Muscle layer of duodenum (tissue), 2 donors: Measurements from ENCODE around the gene STAC2.

Experiments used
- H3K27ac ChIP-seq: one replicate; pipeline ENCODE4 v1.7.0; 2013; ENCODE audit warnings: mild to moderate bottlenecking, low read length
- H3K27me3 ChIP-seq: one replicate; pipeline ENCODE4 v1.7.0; 2013; ENCODE audit warnings: low read depth, mild to moderate bottlenecking, control low read depth, low read length
- H3K36me3 ChIP-seq, 2 donors: one replicate each; pipeline ENCODE4 v1.7.0; 2013; ENCODE audit warnings: low read length in 2 of 2, control low read depth in 1 of 2, mild to moderate bottlenecking in 1 of 2; ENCODE audit not compliant: insufficient read depth in 2 of 2, control insufficient read depth in 1 of 2
- H3K4me1 ChIP-seq, 2 donors: one replicate each; pipeline ENCODE4 v1.7.0; 2013; ENCODE audit warnings: low read length in 2 of 2, mild to moderate bottlenecking in 2 of 2, control low read depth in 1 of 2, moderate library complexity in 1 of 2; ENCODE audit not compliant: insufficient read depth in 2 of 2, control insufficient read depth in 1 of 2
- H3K4me3 ChIP-seq, 2 donors: one replicate each; pipeline ENCODE4 v1.7.0; 2013; ENCODE audit warnings: low read length in 2 of 2, low read depth in 1 of 2, mild to moderate bottlenecking in 1 of 2
- H3K9me3 ChIP-seq, 2 donors: one replicate each; pipeline ENCODE4 v1.7.0; 2013; ENCODE audit warnings: low read length in 2 of 2, control low read depth in 1 of 2, mild to moderate bottlenecking in 1 of 2; ENCODE audit not compliant: control insufficient read depth in 1 of 2
- donor health status: healthy.

The STAC2 gene

DNA sequence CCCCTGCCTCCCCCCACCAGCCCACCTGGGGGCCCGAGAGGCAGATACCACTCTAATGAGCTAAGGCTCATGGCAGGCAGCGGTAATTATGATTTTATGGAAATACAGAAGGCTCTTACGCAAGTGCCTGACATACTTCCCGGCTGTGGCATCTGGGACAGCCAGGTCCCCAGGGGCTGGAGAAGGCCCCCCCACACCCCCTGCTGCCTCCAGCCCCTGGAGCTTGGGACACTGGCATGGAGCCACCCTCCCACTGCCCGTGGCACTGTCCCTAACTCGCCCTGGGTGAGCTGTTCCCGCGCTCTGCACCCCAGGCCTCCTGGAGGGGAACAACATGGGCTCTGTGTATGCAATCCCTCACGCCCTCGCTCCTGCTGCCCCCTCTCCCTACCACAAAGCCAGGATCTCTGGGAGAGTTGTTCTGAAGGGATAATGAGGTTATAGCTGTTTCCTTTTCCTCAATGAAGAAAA is 5.4 kb upstream of the STAC2 start:
- Histone ChIP-seq H3K27me3 (peaks cover 33% of the 10 kb centered on the region), H3K4me1 (peaks cover 2 to 15% of the 10 kb centered on the region in 2 donors), H3K27ac (no peak overlapping the region), H3K4me3 (no peak overlapping the region), H3K9me3 (no peaks in the 10 kb centered on the region), H3K36me3 (no peaks in the 10 kb centered on the region)

DNA sequence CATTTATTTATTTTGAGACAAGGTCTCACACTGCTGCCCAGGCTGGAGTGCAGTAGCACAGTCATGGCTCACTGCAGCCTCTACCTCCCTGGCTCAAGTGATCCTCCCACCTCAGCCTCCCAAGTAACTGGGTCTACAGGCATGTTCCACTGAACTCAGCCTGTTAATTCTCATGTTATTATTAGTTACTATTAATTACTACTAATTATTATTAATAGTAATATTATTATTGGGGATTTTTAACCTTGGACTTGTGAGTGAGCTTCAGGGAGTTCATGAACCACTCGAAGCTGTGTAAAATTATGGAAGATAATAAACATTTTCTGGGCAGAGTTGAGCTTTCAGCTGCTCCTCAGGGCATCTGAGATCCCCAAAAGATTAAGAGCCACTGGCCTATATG is 4.6 kb upstream of the STAC2 start:
- H3K27ac ChIP-seq: no peak overlapping the region
- H3K36me3 ChIP-seq: no peaks in the 10 kb centered on the region
- no peaks in the 10 kb centered on the region for H3K9me3 ChIP-seq
- H3K27me3 ChIP-seq: peaks cover 32% of the 10 kb centered on the region
- no peak overlapping the region for H3K4me3 ChIP-seq
- peaks cover 3 to 22% of the 10 kb centered on the region in 2 donors for H3K4me1 ChIP-seq

DNA sequence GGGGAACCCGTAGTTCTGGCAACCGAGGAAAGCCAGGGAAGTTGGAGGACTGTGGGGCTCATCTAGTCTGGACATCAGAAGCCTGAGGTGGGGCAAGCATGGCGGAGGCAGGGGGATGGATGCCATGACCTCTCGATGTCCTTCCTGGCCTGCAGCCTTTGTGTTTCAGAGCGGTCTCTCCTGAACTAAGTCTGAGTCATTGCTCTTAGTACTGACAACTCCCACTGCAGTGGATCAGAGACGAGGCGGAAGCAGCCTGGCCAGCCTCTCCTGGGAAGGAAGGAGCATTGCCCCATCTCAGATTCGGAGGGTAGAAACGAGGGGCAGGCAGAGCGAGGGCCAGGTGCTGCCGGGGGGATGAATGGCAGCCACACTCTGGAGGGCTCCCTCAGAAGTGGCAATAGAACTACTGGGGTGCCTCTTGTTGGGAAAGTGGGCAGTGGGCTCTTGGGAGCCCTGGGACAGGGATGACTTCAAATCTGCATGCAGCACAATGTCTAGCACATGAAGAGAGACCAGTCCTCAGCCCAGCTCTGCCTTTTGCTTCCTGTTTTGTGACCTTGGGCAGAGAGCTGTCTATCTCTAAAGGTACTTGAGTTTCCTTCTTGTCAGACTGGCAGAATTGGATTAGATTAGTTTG is 3.6 kb upstream of the STAC2 start:
- no peak overlapping the region for H3K27ac ChIP-seq
- H3K27me3 ChIP-seq: peaks cover 32% of the 10 kb centered on the region
- peaks cover 3 to 32% of the 10 kb centered on the region in 2 donors for H3K4me1 ChIP-seq
- no peaks in the 10 kb centered on the region for H3K9me3 ChIP-seq
- H3K4me3 ChIP-seq: no peak overlapping the region
- no peaks in the 10 kb centered on the region for H3K36me3 ChIP-seq

DNA sequence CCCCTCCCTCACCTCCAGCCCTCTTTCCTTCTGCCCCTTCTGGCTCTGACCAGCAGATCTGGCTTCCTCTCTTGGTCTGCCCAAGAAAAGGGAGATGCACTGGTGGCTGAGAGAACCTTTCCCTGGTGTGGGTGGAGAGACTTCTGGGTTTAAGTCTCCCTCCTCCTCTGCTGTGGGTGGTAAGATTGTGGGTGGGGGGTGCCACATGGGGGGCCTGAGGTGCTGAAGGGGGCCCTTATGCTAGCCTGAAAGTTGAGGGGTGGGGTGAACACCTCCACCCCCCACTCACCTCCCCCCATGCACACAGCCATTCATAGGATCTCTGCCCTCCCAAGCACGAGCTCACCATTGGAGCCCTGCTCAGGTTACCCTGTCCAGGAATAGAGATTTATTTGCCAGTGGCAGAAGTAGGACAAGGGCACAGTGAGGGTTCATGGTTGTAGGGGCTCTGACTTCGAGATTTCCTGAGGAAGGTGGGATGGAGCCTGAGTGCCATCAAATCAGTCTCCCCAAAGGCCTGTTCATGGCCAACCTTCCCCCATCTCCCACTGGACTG is 1.7 kb upstream of the STAC2 start:
- Histone ChIP-seq H3K36me3 (no peaks in the 10 kb centered on the region), H3K27me3 (peaks cover 31% of the 10 kb centered on the region), H3K27ac (no peak overlapping the region), H3K4me1 (peaks cover 3 to 32% of the 10 kb centered on the region in 2 donors), H3K4me3 (no peak overlapping the region), H3K9me3 (no peaks in the 10 kb centered on the region)

DNA sequence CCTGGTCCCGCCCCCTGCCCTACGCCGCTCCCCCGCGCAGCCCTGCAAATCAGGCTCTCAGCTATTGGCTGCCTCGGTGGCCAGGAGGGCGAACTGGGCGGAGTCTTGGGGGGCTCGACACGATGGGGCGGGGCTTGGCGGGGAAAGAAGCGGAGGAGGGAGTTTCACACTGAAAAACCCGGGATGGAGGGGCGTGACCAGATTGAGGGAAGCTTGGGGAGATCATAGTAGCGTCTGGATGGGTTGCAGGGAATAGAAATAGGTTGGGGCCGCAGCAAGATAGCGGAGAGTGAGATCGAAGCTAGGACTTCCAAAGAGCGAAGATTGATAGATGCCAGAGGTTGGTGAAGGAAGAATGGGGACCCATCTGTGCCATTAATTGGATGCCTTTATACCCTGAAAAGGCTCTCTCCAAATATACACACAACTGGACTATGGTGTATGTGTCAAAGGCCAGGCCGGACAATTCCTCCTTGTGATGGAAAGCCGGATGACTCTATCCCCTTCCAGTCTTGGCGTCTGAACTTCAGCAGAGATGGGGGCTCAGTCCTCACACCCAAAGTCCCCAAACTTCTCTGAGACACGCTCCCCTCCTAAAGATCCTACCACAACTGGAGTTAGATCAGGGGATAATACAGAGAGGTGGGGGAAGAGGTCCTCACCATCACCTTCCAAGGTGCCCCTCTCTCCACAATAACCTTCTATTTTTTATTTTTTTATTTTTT is 376 bp upstream of the STAC2 start:
- Histone ChIP-seq H3K36me3 (no peaks in the 10 kb centered on the region), H3K27me3 (peaks cover 19% of the 10 kb centered on the region), H3K27ac (no peak overlapping the region), H3K9me3 (no peaks in the 10 kb centered on the region), H3K4me3 (peak overlapping the region; percentile 34 to 65), H3K4me1 (peaks cover 3 to 21% of the 10 kb centered on the region in 2 donors)

DNA sequence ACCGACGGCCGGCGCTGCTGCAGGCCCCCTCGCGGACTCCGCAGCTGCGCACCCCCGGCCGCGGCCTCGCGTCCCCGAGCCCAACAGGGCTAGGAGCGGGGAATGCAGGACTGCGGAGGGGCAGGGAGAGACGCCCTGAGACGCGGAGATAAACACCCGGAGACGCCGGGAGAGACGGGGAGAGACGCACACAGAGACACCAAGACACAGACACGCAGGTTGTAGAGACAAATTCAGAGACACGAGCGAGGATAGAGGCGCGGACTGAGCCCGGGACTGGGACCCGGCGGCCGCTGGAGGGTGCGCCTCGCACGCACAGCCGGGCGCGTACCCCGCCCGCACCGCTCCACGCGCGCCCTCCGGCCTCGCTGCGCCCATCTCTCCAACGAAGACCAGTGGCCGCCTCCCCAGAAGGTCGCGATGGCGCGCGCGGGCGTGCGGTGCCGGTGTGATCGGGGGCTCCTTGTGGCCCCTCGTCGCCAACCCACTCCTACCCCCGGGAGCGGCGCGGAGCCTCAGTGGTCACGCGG is 902 bp downstream of the STAC2 start:
- H3K4me3 ChIP-seq: peak overlapping the region in 1 of 2 donors; percentile 65
- H3K4me1 ChIP-seq: peaks cover 3 to 21% of the 10 kb centered on the region in 2 donors
- H3K27ac ChIP-seq: no peak overlapping the region
- no peaks in the 10 kb centered on the region for H3K9me3 ChIP-seq
- H3K27me3 ChIP-seq: peaks cover 19% of the 10 kb centered on the region
- H3K36me3 ChIP-seq: no peaks in the 10 kb centered on the region

DNA sequence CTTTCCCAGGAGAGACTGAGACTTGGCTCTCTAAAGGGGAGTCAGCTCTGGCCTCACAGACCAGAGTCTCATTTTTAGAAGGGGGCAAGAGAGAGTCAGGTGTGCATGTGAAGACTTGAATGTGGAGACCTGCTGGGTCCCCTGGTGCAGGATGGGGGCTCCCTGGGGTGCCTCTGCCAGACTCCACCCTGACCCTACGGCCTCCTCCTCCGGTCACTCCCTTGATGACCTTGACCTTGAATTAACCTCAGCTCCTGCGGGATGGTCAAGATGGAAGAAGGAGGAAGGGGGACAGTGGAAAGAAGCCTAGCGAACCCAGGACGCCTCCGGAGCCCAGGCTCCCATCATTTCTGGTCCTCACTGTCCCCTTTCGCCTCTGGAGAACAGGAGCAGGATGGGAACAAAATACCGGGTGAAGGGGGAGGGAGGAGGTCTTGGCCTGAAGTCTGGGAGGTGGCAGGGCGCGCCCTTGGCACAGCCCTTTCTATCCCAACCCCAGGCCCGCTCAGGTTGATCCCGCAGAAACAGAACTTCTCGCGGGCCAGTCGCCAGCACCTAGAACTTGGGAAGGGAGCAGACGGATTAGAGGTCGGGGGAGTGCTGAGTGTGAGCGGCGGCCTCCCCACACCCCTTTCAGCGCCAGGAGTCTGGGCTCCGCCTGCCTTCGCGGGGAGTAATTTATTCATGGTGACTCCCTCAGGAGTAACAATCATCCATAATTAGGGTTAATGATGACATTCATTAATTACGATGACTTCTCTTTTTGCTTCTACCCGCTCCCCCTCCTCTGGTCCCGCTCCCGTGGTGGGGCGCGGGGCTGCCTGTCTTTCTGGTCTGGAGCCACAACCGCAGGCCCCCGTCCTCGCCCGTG is 1.6 kb downstream of the STAC2 start:
- H3K36me3 ChIP-seq: no peaks in the 10 kb centered on the region
- no peak overlapping the region for H3K27ac ChIP-seq
- no peaks in the 10 kb centered on the region for H3K9me3 ChIP-seq
- H3K27me3 ChIP-seq: peaks cover 19% of the 10 kb centered on the region
- H3K4me1 ChIP-seq: peaks cover 3 to 21% of the 10 kb centered on the region in 2 donors
- peak overlapping the region in 1 of 2 donors; percentile 65 for H3K4me3 ChIP-seq

DNA sequence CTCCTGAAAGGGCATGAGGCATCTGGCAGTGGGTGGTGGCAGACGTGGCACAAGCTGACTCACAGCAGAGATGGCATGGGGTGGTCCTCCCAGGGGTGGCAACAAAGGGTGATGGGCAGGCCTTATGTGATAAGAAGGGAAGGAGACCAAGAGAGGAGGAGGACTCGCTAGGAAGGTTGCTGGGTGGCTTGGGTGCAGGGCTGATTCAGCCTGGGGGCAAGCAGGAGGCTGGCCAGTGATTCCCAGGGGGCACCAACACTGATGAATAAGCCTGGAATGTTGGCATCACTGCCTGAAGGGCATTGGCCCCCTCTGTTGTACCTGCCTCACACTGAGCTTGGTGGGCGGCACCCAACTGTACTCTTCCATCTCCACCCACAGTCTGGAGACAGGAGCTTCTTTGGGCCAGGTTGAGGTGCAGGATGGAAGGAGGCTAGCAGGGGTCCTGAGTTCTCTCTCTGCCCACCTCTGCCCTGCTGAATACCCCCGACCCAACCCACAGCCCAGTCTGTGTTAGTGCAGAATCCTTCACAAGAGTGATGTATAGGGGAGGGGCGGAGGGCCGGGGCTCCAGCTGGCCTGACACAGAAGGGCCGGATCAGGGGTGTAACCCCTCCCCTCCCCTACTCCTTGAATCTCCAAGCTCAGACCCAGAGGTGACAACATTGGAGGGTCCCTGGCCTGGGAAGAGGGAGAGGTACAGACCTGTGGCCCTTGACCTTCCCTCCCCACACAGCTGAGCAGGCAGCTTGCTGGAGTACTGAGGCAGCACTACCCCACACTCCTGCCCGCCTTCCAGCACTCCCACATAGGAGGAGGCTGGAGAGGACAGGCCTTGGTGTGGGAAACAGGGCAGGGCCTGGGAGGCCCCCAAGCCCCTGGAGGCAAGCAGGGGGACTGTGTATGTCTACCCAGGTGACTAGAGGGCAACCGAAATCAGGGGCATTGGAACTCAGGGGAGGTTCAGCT is 2.6 kb downstream of the STAC2 start:
- Histone ChIP-seq H3K27me3 (peaks cover 17% of the 10 kb centered on the region), H3K27ac (no peak overlapping the region), H3K9me3 (no peaks in the 10 kb centered on the region), H3K4me3 (no peak overlapping the region), H3K4me1 (peaks cover 3 to 21% of the 10 kb centered on the region in 2 donors), H3K36me3 (no peaks in the 10 kb centered on the region)

DNA sequence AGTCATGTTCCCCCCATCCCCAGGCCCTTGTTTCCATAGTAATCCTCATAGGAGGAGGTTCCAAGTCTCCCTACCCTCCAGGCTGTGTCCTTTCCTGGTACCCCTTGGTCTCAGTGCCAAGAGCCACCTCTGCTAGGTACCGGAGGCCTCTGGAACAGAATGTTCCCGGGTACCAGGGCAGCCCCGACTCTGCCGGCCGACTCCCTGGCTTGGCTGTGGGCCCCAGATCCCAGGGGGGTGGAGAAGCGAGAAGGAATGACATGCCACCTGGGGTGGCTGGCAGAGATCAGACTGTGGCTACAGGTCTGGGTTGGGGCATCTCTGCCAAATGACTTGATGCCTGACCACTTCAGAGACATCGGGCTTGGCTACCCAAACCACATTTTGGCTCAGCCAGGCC is 3.6 kb downstream of the STAC2 start:
- no peak overlapping the region for H3K4me3 ChIP-seq
- H3K36me3 ChIP-seq: no peaks in the 10 kb centered on the region
- H3K9me3 ChIP-seq: no peaks in the 10 kb centered on the region
- peaks cover 3 to 21% of the 10 kb centered on the region in 2 donors for H3K4me1 ChIP-seq
- peaks cover 7% of the 10 kb centered on the region for H3K27me3 ChIP-seq
- H3K27ac ChIP-seq: no peak overlapping the region

DNA sequence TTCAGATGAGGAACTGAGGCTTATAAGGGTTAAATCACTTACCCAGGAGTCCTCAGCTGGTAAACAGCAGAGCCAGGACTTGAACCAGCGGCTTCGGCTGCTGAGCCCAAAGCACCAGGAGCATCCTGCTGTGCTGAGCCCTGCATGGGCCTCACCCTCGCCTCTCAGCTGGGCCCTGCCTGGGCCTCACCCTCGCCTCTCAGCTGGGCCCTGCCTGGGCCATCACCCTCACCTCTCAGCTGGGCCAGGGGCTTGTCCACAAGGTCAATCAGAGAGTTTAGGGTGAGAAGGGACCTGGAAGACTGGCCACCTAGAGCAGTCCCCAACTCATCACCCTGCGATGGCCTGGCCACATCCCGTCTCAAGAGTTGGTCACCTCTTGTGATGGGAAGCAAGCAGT is 4.2 kb downstream of the STAC2 start:
- peaks cover 6% of the 10 kb centered on the region for H3K27me3 ChIP-seq
- no peak overlapping the region for H3K4me3 ChIP-seq
- no peaks in the 10 kb centered on the region for H3K9me3 ChIP-seq
- no peaks in the 10 kb centered on the region for H3K36me3 ChIP-seq
- no peak overlapping the region for H3K27ac ChIP-seq
- H3K4me1 ChIP-seq: peaks cover 3 to 21% of the 10 kb centered on the region in 2 donors
